Measurements from ENCODE around the gene C10orf71. TPM values are rescaled to one million over a fixed set of nuclear protein-coding genes. Genes with fewer than 3 reads are reported as not detected.

The C10orf71 gene
- total RNA-seq, 2 experiments from 2014 or later: not detected

DNA sequence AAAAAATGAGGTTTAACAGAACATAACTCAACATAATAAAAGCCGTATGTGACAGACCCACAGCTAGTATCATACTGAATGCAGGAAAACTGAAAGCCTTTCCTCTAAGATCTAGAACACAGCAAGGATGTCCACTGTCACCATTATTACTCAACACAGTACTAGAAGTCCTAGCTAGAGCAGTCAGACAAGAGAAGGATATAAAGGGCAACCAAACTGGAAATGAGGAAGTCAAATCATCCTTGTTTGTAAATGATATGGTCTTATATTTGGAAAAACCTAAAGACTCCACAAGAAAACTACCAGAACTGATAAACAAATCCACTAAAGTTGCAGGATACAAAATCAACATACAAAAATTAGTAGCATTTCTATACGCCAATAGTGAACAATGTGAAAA lies 45.9 kb downstream of the C10orf71 start:
- no peak overlapping the region for H3K4me3 Mint-ChIP-seq
- intact Hi-C loops (cut with micrococcal nuclease): no loop called here
- H3K36me3 Mint-ChIP-seq (ENCODE audit: low read depth): no peaks in the 10 kb centered on the region
- CTCF ChIA-PET: no interaction called here
- H3K27ac Mint-ChIP-seq: no peak overlapping the region
- no peaks in the 10 kb centered on the region for H3K4me1 Mint-ChIP-seq (ENCODE audit: low read depth)
- peaks cover 3% of the 10 kb centered on the region for H3K27me3 Mint-ChIP-seq (ENCODE audit: low read depth)
- DNase-seq: no peak
- H3K9me3 Mint-ChIP-seq: no peaks in the 10 kb centered on the region

DNA sequence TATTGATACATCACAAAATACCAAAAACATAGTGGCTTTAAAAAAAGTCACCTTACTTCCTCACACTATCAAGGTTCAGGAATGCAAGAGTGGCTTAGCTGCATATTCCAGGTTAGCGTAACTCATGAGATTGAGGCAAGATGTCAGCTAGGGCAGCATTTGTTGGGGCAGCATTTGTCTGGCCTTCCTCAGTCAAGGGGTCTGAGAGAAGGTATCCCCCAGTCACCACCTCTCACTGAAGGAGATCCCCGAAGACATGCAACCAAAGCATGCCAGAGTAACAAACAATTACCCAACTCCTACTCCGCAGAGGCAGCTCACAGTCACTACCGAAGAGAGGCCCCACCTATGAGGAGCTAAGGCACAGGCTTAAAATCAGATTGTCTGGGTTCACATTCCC lies 48.4 kb downstream of the C10orf71 start:
- H3K4me1 Mint-ChIP-seq (ENCODE audit: low read depth): no peaks in the 10 kb centered on the region

DNA sequence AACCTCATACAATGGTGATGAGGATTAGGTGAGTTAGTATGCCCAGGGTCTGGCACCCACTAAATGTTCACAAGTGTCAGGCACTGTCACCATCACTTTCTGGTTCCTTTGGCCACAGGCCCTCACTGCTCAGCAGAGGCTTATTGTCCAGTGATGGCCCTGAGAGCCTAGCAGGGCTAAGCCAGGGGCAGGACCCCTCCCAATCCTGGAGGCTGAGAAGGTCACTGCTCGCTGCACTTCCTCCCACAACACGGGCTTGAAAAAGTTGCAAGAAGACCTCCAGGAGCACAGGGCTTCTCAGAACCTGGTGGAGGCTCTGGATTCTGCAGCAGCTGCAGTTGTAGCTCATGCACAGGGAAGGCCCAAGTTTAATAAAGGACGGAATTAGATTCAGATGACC lies 48.9 kb downstream of the C10orf71 start:
- Mint-ChIP-seq H3K9me3 (peaks cover 6% of the 10 kb centered on the region), H3K27ac (no peak overlapping the region), H3K27me3 (ENCODE audit: low read depth) (peaks cover 3% of the 10 kb centered on the region), H3K36me3 (ENCODE audit: low read depth) (no peaks in the 10 kb centered on the region), H3K4me1 (ENCODE audit: low read depth) (no peaks in the 10 kb centered on the region), H3K4me3 (no peak overlapping the region)
- no peak for DNase-seq
- CTCF ChIA-PET: no interaction called here
- intact Hi-C loops (cut with micrococcal nuclease): no loop called here

More for the DNA sequence above, 48.4 kb downstream of the C10orf71 start:
- H3K4me3 Mint-ChIP-seq: no peak overlapping the region
- intact Hi-C loops (cut with micrococcal nuclease): no loop called here
- DNase-seq: no peak
- CTCF ChIA-PET: interaction anchor here (0.6 kb wide), 1 partner anchor 317 kb away, joined by 3 read pairs; no protein-coding TSS in a partner anchor
- H3K9me3 Mint-ChIP-seq: peaks cover 6% of the 10 kb centered on the region
- no peak overlapping the region for H3K27ac Mint-ChIP-seq
- H3K36me3 Mint-ChIP-seq (ENCODE audit: low read depth): no peaks in the 10 kb centered on the region
- H3K27me3 Mint-ChIP-seq (ENCODE audit: low read depth): peaks cover 3% of the 10 kb centered on the region

DNA sequence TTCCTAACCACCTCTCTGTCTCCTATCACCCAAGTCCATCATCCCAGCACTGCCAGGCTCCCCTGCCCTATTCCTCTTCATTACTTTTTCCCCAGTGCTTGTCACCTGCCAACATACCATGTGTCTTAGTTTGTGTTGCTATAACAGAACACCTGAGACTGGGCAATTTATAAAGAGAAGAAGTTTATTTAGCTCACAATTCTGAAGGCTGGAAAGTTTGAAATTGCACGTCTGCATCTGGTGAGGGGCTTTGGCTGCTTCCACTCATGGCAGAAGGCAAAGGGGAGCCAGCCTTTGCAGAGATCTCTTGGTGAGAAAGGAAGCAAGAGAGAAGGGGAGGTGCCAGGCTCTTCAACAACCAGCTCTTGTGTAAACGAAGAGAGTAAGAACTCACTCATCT lies 49.6 kb downstream of the C10orf71 start:
- DNase-seq: no peak
- intact Hi-C loops (cut with micrococcal nuclease): no loop called here
- Mint-ChIP-seq H3K4me1 (ENCODE audit: low read depth) (no peaks in the 10 kb centered on the region), H3K27ac (no peak overlapping the region), H3K9me3 (peaks cover 6% of the 10 kb centered on the region), H3K36me3 (ENCODE audit: low read depth) (no peaks in the 10 kb centered on the region), H3K4me3 (no peak overlapping the region), H3K27me3 (ENCODE audit: low read depth) (peaks cover 3% of the 10 kb centered on the region)
- CTCF ChIA-PET: no interaction called here

DNA sequence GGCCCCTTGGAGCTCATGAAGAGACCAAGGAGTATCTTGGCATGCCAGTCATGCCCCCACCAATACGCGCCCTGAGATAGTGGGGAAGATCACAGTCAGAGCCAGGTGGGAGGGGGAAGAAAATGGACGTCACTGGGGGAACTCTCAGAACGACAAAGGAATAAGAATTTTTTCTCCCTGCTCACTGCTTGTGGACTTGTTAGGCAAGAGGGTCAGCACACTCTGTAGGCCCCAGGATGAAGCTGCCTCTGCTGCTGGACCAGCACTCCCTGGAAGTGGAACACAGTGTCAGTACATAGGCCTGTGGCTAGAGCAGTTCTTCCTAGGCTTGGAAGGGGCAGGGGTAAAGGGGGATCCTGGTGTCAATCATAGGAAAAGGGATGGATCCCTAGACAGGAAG lies 50.4 kb downstream of the C10orf71 start:
- DNase-seq: no peak
- Mint-ChIP-seq H3K4me3 (no peak overlapping the region), H3K36me3 (ENCODE audit: low read depth) (no peaks in the 10 kb centered on the region), H3K4me1 (ENCODE audit: low read depth) (no peaks in the 10 kb centered on the region), H3K9me3 (peaks cover 6% of the 10 kb centered on the region), H3K27me3 (ENCODE audit: low read depth) (peaks cover 3% of the 10 kb centered on the region), H3K27ac (no peak overlapping the region)
- CTCF ChIA-PET: no interaction called here
- intact Hi-C loops (cut with micrococcal nuclease): no loop called here

DNA sequence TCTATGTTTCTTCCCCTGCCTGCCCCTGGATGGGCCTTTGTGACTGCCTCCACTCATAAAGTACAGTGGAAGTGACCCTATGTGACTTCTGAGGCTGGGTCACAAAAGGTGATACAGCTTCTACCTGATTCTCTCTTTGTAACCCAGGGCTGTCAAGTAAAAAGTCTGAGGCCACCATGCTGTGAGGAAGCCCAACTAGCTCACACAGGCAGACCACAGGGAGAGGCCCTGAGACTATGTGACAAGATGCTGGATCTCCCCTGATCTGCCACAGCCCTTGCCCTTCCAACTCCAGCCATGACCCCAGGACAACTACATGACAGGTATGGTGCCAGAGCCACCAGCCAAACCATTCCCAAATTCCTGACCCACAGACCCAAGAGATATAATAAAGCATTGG lies 51.2 kb downstream of the C10orf71 start:
- intact Hi-C loops (cut with micrococcal nuclease): no loop called here
- no peak for DNase-seq
- H3K4me3 Mint-ChIP-seq: no peak overlapping the region
- no peaks in the 10 kb centered on the region for H3K36me3 Mint-ChIP-seq (ENCODE audit: low read depth)
- CTCF ChIA-PET: no interaction called here
- peaks cover 6% of the 10 kb centered on the region for H3K9me3 Mint-ChIP-seq
- H3K27me3 Mint-ChIP-seq (ENCODE audit: low read depth): peaks cover 3% of the 10 kb centered on the region
- H3K4me1 Mint-ChIP-seq (ENCODE audit: low read depth): no peaks in the 10 kb centered on the region
- no peak overlapping the region for H3K27ac Mint-ChIP-seq

DNA sequence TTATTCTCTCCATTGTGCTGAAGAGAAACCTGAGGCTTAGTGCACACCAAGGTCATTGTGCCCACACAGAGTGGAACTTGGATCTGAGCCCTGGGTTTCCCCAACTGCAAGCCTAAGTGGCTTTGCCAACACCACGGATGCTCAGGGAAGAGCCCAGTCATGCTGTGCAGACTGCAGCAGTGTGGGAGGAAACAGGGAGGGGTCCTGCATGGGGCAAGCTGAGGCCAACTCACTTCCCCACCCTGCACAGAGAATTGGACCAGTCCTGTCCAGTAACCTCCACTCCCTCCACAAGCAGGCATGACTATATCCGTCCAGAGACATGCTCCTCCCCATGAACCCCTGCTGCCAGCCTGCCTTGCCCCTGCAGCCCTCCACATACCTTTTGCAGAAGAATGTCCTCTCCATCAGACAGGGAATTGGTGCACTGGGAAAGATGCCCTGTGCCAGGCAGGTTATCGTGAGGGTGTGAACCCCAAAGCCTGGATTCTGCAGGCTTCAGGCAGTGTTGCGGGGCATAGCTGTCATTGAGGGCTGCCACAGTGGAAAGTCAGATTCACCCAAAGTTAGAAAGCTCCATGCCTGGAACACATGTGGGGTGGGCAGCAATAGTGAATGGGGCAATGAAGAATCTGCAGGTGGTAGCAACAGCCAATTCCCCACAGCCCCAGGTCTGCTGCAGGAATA lies 52.0 kb downstream of the C10orf71 start:
- intact Hi-C loops (cut with micrococcal nuclease): no loop called here
- Mint-ChIP-seq H3K27me3 (ENCODE audit: low read depth) (peaks cover 3% of the 10 kb centered on the region), H3K27ac (no peak overlapping the region), H3K9me3 (peaks cover 6% of the 10 kb centered on the region), H3K4me3 (no peak overlapping the region), H3K36me3 (ENCODE audit: low read depth) (no peaks in the 10 kb centered on the region), H3K4me1 (ENCODE audit: low read depth) (no peaks in the 10 kb centered on the region)
- no peak for DNase-seq
- CTCF ChIA-PET: no interaction called here

DNA sequence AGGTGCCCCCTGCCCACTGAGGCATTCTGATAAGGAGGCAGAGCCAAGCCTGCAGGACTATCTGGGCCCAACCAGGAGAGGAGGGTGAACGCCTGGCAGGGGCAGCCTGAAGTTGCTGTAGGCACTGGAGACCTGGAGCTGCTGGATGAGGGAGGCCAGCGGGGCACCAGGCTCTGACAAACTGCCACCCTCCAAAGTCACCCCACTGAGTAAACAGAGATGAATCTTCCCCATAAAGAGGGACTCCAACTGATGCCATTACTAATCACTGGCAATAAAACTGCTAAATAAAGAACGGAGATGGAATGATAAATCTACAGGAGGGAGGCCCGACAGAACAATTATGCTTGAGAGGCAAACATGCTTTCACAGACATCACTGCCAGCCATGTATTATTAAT lies 52.7 kb downstream of the C10orf71 start:
- intact Hi-C loops (cut with micrococcal nuclease): no loop called here
- CTCF ChIA-PET: no interaction called here
- Mint-ChIP-seq H3K4me3 (no peak overlapping the region), H3K9me3 (peaks cover 6% of the 10 kb centered on the region), H3K27ac (no peak overlapping the region), H3K4me1 (ENCODE audit: low read depth) (no peaks in the 10 kb centered on the region), H3K27me3 (ENCODE audit: low read depth) (peaks cover 3% of the 10 kb centered on the region), H3K36me3 (ENCODE audit: low read depth) (no peaks in the 10 kb centered on the region)
- no peak for DNase-seq

DNA sequence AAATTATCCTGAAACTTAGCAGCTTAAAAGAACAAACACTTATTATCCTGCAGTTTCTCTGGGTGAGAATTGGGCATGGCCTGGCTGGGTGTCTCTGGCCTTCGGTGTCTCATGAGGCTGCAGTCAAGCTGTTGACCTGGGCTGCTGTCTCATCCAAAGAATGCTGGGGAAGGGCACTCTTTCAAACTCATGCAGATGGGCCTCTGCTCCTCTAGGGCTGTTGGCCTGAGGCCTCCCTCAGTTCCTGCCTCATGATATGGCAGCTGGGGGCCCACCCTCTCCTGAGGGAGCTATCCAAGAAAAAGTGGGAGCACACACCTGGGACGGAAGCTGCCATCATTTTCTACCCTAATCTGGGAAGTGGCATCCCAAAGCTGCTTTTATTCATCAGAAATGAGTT lies 53.4 kb downstream of the C10orf71 start:
- H3K27ac Mint-ChIP-seq: no peak overlapping the region
- no peaks in the 10 kb centered on the region for H3K4me1 Mint-ChIP-seq (ENCODE audit: low read depth)
- no peaks in the 10 kb centered on the region for H3K36me3 Mint-ChIP-seq (ENCODE audit: low read depth)
- H3K27me3 Mint-ChIP-seq (ENCODE audit: low read depth): peaks cover 3% of the 10 kb centered on the region
- DNase-seq: no peak
- intact Hi-C loops (cut with micrococcal nuclease): no loop called here
- H3K9me3 Mint-ChIP-seq: peaks cover 6% of the 10 kb centered on the region
- CTCF ChIA-PET: no interaction called here
- H3K4me3 Mint-ChIP-seq: no peak overlapping the region

DNA sequence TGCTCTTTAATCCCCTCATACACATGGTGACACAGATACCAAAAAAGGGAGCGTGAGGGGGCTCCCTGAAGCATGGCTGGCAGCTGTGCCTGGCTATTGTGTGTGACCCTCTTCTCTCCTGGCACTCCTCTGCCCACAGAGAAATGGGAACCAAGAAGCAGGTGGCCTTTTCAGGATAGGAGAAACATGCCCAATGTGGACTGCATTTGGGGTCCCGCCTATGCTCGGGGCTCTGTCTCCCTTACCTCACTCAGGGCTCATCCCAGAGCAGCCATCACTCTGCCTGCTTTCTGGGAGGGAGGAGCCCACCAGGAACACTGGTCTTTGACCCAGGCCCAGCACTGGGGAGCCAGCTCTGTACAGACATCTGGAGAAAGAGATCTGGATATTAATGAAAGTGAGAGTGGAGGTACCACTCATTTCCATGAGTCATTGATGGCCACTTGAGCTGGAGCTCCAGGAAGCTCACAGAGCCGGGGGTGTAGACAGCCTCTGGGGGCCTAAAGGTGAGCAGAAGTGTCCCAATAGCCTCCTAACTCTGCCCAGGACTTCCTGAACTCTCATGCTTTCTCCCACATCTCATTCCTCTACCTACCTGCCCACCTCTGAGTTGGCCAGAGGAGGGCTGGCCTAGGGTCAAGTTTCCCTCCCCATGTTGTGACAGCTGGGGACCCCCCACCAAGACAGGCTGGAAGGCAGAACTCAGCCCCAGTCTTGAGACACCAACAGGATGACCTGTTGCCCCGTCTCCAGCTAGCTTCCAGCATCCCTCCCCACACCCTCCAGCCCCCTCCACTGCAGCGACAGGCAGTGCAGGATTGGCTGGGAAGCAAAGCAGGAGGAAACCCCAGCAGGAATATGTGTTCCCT lies 54.3 kb downstream of the C10orf71 start:
- Mint-ChIP-seq H3K9me3 (peaks cover 6% of the 10 kb centered on the region), H3K4me1 (ENCODE audit: low read depth) (no peaks in the 10 kb centered on the region), H3K27ac (no peak overlapping the region), H3K27me3 (ENCODE audit: low read depth) (peaks cover 3% of the 10 kb centered on the region), H3K36me3 (ENCODE audit: low read depth) (no peaks in the 10 kb centered on the region), H3K4me3 (no peak overlapping the region)
- DNase-seq: no peak
- intact Hi-C loops (cut with micrococcal nuclease): no loop called here
- CTCF ChIA-PET: no interaction called here

DNA sequence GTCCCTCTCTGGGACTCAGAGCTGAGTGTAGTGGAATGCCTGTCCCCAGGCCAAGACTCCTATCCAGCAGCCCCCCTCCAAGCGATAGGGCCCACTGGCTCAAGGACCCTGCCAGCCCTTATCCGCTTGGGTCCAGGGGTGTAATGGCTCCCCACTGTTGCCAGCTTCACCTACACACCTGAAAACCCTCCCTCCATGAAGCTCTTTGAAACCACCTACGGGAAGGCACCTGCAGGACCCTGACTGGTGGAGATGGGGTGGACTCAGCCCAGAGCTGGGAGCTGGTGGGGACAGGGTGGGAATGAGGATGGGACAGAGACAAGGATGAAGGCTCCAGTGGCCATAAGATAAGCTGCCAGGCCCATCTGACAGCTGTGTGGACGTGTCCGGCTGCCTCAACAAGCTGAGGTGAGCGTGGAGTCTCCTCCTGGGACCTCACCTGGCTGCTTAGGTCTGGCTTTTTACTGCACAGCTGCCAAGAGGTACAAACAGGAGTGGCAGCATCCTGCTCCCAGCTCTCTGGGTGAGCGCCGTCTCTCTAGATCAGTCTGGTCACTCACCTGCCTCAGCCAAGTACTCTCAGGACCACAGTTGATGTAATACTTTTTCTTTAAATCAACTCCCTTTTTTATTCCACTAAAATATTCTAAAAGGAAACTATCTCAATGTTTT lies 55.1 kb downstream of the C10orf71 start:
- peaks cover 6% of the 10 kb centered on the region for H3K9me3 Mint-ChIP-seq
- no peak overlapping the region for H3K4me3 Mint-ChIP-seq
- DNase-seq: no peak
- H3K36me3 Mint-ChIP-seq (ENCODE audit: low read depth): no peaks in the 10 kb centered on the region
- intact Hi-C loops (cut with micrococcal nuclease): no loop called here
- peaks cover 6% of the 10 kb centered on the region for H3K27me3 Mint-ChIP-seq (ENCODE audit: low read depth)
- CTCF ChIA-PET: no interaction called here
- no peaks in the 10 kb centered on the region for H3K4me1 Mint-ChIP-seq (ENCODE audit: low read depth)
- H3K27ac Mint-ChIP-seq: no peak overlapping the region

DNA sequence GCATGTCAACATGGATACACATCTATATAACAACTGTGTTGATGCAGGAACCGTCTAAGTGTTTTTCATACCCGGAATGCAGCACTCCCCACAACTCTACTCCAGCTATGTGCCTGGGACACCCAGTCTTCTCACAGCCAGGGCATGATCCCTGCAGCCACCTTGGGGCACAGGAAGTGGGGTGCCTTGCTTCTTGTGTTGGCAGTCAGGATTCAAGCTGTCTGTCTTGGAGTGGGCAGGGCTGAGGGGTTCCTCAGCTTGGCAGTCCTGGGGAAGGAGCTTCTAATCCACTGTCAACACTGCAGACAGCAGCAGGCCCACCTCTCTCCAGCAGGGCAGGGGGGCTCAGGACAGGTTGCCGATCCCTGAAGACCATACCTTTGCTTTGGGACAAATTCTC lies 55.6 kb downstream of the C10orf71 start:
- Mint-ChIP-seq H3K4me3 (no peak overlapping the region), H3K4me1 (ENCODE audit: low read depth) (no peaks in the 10 kb centered on the region), H3K36me3 (ENCODE audit: low read depth) (no peaks in the 10 kb centered on the region), H3K27ac (no peak overlapping the region), H3K9me3 (peaks cover 6% of the 10 kb centered on the region), H3K27me3 (ENCODE audit: low read depth) (peaks cover 6% of the 10 kb centered on the region)
- CTCF ChIA-PET: no interaction called here
- no peak for DNase-seq
- intact Hi-C loops (cut with micrococcal nuclease): no loop called here

DNA sequence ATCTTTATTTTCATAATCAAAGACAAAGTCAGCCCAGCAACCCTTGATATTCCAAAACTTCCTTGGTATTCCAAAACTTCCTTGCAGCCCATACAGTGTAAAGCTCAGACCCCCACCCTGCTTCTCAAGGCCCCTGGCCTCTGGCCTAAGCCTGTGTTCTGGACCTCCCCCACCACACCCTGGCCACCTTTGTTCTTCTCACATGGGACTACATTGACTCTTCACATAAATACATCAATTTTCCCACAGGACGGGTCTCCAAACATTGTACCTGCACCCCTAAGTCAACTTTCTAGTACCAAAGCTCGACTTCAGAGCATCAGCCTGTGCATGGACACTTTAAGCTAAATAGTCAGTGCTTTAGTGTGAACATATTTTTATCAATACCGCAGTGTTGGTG lies 56.3 kb downstream of the C10orf71 start:
- DNase-seq: no peak
- intact Hi-C loops (cut with micrococcal nuclease): no loop called here
- no peaks in the 10 kb centered on the region for H3K4me1 Mint-ChIP-seq (ENCODE audit: low read depth)
- CTCF ChIA-PET: no interaction called here
- H3K27me3 Mint-ChIP-seq (ENCODE audit: low read depth): peaks cover 9% of the 10 kb centered on the region
- peaks cover 3% of the 10 kb centered on the region for H3K9me3 Mint-ChIP-seq
- no peak overlapping the region for H3K27ac Mint-ChIP-seq
- no peaks in the 10 kb centered on the region for H3K36me3 Mint-ChIP-seq (ENCODE audit: low read depth)
- H3K4me3 Mint-ChIP-seq: no peak overlapping the region
